ENCODE results near the gene GLI3.

The GLI3 gene

DNA sequence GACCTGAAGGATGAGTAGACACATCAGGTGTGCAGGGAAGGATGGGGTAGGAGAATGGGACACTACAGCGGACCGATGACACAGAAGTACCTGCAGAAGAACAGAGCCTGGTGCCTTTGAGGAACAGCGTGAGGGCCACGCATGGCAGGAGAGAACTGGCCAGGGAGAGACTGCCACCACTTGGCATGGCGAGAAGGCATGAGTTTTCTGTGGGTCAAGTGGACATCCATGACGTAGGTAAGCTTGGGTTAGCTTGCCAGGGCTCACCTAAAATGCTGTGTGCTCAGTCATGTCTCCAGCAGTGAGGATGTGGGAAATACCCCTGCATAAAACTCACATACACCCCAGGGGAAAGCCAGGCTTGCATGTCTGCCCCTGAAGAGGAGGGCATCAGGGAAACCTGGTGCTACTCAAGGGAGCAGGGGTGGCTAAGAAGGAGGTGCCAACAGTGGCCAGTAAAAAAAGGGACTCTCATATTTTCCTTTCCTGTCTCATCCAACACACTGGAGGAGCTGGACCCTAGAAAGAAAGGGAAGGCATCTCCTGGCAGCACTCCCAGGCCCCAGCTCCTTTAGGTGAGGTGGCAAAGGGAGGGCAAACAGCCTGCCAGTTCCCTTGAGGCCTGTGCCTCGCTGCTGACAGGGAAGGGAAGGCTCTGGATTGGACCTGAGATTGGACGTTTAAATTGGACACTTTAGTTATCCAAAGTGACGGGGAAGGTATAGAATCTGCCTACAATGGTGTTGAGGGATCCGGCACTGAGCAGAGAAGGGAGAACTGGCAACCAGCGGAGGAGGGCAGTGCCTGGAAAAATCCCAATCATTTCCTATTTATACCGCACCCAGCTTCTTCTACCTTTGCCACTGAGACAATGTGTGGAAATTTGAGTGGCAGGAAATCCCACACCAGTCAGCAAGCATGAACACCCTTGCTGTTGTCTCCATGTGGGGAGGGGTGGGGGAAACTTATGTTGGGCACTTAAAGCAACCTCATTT, 255.7 kb downstream of the GLI3 start:
- no peaks in the 10 kb centered on the region for H3K36me3 Mint-ChIP-seq (ENCODE audit: low read depth)
- peaks cover under 1% of the 10 kb centered on the region for H3K4me1 Mint-ChIP-seq (ENCODE audit: low read depth)
- intact Hi-C loops (cut with micrococcal nuclease): no loop called here
- no peaks in the 10 kb centered on the region for H3K9me3 Mint-ChIP-seq
- no peak overlapping the region for H3K27ac Mint-ChIP-seq
- no peak overlapping the region for H3K4me3 Mint-ChIP-seq
- no peaks in the 10 kb centered on the region for H3K27me3 Mint-ChIP-seq

DNA sequence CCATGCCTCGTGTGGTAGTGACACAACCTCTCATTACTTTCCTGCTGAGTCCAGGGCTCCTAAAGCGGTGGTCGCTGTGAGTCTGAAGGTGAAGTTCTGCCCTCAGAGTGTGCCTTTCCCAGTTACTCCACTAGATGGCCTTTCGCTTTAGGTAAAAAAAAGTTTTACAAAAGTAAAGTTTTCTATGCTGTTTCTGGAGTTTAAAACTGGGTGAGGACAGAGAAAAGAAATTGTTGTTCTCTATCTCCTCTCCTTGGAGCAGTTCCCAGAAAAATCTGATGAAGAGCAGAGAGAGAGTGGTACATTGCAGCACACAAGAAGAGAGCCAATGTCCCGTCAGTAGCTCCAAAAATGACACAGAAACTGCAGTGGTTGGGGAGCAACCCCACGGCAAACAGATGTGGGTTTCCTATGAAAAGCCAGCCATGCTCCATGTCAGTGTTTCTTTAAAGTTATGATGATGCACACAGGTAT, 257.1 kb downstream of the GLI3 start:
- Mint-ChIP-seq H3K9me3 (no peaks in the 10 kb centered on the region), H3K36me3 (ENCODE audit: low read depth) (no peaks in the 10 kb centered on the region), H3K27me3 (no peaks in the 10 kb centered on the region), H3K4me1 (ENCODE audit: low read depth) (peaks cover 16% of the 10 kb centered on the region), H3K27ac (no peak overlapping the region), H3K4me3 (no peak overlapping the region)
- intact Hi-C loops (cut with micrococcal nuclease): no loop called here

DNA sequence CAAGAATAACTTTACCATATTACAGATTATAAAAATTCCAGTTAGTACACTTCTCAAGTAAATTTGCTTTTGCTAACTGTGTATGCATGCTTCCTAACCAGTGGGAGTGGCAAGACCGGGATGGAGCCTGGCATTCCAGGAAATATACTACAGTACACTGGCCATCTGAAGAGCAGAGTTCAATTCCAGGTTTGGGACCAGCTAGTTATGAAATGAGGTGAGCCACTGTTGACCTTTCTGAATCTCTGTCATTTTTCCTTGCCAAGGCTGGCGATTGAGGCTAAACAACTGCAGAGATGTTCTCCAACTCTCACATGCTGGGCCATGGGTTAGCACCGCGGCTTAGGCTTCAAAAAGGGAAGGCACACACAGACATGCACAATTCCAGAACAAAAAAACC, 258.2 kb downstream of the GLI3 start:
- intact Hi-C loops (cut with micrococcal nuclease): no loop called here
- peaks cover 17% of the 10 kb centered on the region for H3K4me1 Mint-ChIP-seq (ENCODE audit: low read depth)
- no peaks in the 10 kb centered on the region for H3K27me3 Mint-ChIP-seq
- H3K27ac Mint-ChIP-seq: no peak overlapping the region
- no peaks in the 10 kb centered on the region for H3K9me3 Mint-ChIP-seq
- H3K4me3 Mint-ChIP-seq: no peak overlapping the region
- H3K36me3 Mint-ChIP-seq (ENCODE audit: low read depth): no peaks in the 10 kb centered on the region

DNA sequence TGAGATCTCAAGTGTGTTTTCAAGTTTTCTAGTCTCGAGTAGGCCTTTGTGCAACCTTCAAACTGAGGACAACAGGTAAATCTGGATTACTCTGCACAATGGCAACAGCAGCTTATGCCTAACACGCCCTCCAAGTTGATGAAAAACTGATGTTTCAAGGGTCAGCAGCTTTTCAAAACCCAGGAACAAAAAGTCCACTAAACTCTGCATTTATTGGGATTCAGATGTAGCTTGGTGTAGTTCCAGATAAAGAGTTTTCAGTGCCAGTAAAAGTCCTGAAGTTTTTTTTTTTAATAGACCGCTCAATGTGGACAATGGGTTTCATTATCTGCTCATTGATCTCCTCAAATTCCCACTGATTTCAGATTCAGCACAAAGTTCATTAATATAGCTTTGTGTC, 259.3 kb downstream of the GLI3 start:
- no peak overlapping the region for H3K4me3 Mint-ChIP-seq

DNA sequence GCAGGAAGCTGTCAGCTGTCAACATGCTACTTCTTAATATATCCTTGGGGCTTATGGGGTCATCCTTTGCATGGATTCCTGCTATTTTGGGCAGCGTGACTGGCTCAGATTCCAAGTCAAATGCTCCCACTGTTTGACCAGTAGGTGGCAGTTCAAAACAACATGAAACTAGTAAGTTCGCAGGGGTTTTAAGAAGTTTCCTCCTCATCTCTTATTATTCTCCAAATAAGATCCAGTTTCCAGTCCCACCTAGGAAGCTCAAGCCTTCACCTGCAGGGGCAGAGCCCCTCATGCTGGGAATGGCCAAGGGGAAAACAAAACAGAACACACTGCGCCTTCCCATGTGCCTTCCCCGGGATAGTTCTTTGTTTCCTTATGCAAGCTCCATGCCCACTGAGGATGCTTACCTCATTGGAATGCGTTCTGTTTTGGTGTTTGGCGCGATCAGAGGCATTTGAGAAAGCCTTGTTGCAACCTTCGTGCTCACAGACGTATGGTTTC, 259.8 kb downstream of the GLI3 start:
- Mint-ChIP-seq H3K9me3 (no peaks in the 10 kb centered on the region), H3K4me1 (ENCODE audit: low read depth) (peaks cover 17% of the 10 kb centered on the region), H3K27ac (no peak overlapping the region), H3K36me3 (ENCODE audit: low read depth) (no peaks in the 10 kb centered on the region), H3K27me3 (no peaks in the 10 kb centered on the region), H3K4me3 (no peak overlapping the region)
- intact Hi-C loops (cut with micrococcal nuclease): no loop called here

More for the DNA sequence above, 259.3 kb downstream of the GLI3 start:
- no peaks in the 10 kb centered on the region for H3K36me3 Mint-ChIP-seq (ENCODE audit: low read depth)
- H3K9me3 Mint-ChIP-seq: no peaks in the 10 kb centered on the region
- intact Hi-C loops (cut with micrococcal nuclease): no loop called here
- H3K27ac Mint-ChIP-seq: no peak overlapping the region
- peaks cover 17% of the 10 kb centered on the region for H3K4me1 Mint-ChIP-seq (ENCODE audit: low read depth)
- no peaks in the 10 kb centered on the region for H3K27me3 Mint-ChIP-seq

DNA sequence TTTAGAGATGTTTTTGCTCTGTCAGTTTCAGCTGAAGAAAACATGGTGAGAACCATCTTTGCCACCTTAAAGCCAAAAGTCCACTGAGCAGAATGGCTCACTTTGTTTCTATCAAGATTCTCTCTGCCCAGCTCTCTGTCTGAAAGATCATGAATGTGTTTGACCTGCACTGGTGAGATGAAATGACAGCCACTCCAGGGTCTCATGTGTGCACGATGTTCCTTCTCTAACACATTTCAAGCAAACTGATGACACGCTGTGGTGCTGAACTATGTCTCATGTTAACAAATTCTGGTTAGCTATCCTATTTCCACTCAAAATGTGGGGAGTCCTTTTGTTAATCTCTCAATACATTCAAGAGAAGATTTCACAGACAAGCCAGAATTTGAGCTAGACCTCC, 260.6 kb downstream of the GLI3 start:
- H3K9me3 Mint-ChIP-seq: no peaks in the 10 kb centered on the region
- H3K36me3 Mint-ChIP-seq (ENCODE audit: low read depth): no peaks in the 10 kb centered on the region
- peaks cover 17% of the 10 kb centered on the region for H3K4me1 Mint-ChIP-seq (ENCODE audit: low read depth)

DNA sequence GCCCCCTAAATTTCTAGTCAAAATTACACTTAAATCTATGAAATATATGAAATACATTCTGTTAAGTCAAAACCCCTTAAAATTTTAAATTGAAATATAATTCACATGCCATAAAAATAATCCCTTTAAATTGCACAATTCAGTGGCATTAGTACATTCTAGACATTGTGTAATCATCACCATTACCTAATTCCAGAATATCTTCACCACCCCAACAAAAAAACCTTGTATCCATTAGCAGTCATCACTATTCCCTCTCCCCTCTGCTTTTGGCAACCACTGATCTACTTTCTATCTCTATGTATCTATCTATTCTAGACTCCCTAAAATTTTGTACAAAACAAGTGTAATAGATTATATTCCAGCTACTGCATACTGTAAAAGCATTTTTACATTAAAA, 261.2 kb downstream of the GLI3 start:
- Mint-ChIP-seq H3K36me3 (ENCODE audit: low read depth) (no peaks in the 10 kb centered on the region), H3K9me3 (no peaks in the 10 kb centered on the region), H3K4me1 (ENCODE audit: low read depth) (peaks cover 17% of the 10 kb centered on the region), H3K27me3 (no peaks in the 10 kb centered on the region), H3K27ac (no peak overlapping the region), H3K4me3 (no peak overlapping the region)
- intact Hi-C loops (cut with micrococcal nuclease): no loop called here

More for the DNA sequence above, 260.6 kb downstream of the GLI3 start:
- no peak overlapping the region for H3K27ac Mint-ChIP-seq
- intact Hi-C loops (cut with micrococcal nuclease): no loop called here
- H3K27me3 Mint-ChIP-seq: no peaks in the 10 kb centered on the region
- no peak overlapping the region for H3K4me3 Mint-ChIP-seq

DNA sequence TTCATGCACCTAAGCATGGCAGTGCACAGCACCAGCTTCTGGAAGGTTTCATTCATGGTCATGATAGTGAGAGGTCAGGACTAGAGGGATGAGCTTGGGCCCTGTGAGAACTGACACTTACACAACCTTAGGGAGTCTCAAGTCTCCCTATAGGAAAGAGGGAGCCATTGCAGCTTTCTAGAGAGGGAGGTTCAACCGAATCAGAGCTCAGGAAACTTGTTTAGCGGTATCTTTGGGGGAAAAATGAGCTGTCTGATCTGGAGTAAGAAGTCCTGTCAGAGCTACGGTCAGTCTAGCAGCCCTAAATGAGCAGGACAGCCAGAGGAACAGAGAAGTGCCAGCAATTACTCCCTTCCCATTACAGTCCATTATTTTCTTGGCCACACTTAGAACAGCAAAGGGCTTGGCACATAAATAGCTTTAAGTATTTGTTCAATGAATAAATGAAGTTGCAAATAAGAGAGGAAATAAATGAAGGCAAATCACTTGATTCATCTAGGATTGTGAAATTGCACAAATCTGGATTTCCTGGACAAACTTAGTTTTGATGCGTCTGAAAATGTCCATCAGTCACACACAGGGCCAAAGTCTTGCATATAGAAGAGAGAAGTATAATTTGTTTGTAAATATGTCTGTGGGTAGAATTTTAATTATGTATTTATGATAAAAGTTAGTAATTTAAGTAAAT, 262.0 kb downstream of the GLI3 start:
- intact Hi-C loops (cut with micrococcal nuclease): no loop called here
- H3K27me3 Mint-ChIP-seq: no peaks in the 10 kb centered on the region
- no peaks in the 10 kb centered on the region for H3K36me3 Mint-ChIP-seq (ENCODE audit: low read depth)
- H3K9me3 Mint-ChIP-seq: no peaks in the 10 kb centered on the region
- peaks cover 17% of the 10 kb centered on the region for H3K4me1 Mint-ChIP-seq (ENCODE audit: low read depth)
- H3K27ac Mint-ChIP-seq: no peak overlapping the region
- no peak overlapping the region for H3K4me3 Mint-ChIP-seq

DNA sequence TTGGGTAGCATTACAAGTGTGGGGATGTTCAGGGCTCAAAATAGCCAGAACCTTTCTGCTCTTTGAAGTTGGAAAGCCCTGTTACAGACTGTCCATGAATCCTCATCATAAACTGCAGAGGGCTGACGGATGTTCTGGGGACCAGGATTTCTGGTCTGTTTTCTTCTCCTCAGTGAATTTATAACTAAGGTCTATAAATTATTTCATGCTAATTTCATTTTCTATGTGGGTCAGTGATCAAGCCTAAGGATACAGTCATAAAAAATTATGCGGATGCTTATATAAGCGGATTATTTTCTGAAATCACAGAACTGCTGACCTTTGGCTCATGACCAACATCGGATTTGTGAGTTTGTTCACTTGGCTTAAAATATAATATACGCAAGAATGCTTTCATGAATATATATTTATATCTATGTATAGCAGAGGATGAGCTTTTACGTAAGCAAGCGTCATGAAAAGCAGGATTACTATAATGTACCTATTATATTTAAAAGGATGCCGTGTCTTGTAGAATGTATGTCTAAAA, 263.7 kb downstream of the GLI3 start:
- Mint-ChIP-seq H3K4me1 (ENCODE audit: low read depth) (peaks cover 17% of the 10 kb centered on the region), H3K36me3 (ENCODE audit: low read depth) (no peaks in the 10 kb centered on the region), H3K27me3 (no peaks in the 10 kb centered on the region), H3K4me3 (no peak overlapping the region), H3K27ac (no peak overlapping the region), H3K9me3 (no peaks in the 10 kb centered on the region)
- intact Hi-C loops (cut with micrococcal nuclease): no loop called here

DNA sequence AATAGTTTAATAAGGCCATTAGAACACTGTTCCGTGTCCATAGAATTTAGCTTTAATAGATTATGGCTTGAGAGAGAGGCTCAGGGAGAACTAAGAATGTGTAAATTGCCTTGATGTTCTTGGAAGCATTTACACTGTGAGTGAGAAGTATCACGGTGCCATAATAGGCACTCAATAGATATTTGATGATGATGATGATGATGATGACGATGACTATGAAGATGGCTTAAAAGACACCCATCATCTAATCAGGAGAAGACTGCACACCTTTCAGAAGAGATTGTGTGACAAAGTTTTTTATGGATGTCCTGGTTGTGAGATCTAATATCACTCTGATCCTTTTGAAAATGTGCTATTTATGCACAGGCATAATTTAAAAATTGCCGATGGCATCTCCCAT, 264.2 kb downstream of the GLI3 start:
- Mint-ChIP-seq H3K4me3 (no peak overlapping the region), H3K27me3 (no peaks in the 10 kb centered on the region), H3K36me3 (ENCODE audit: low read depth) (no peaks in the 10 kb centered on the region), H3K27ac (no peak overlapping the region), H3K9me3 (no peaks in the 10 kb centered on the region), H3K4me1 (ENCODE audit: low read depth) (peaks cover 17% of the 10 kb centered on the region)
- intact Hi-C loops (cut with micrococcal nuclease): no loop called here

DNA sequence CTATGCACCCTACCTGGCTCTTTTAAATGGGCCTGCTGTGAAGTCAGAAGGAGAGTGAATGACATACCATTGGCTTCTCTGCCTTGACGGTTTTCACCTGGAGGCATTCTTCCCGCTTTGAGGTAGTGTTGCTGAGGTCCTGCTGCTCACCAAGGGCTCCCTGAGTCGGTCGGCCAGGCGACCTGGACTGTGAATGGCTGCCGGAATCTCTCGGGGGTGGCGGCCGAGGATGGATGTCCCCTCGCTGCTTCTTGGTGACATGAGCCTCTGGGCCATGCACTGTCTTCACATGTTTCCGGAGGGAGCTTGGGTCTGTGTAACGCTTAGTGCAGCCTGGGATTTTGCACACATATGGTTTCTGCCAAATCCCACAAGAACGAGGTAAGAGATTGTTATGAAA, 264.7 kb downstream of the GLI3 start:
- intact Hi-C loops (cut with micrococcal nuclease): no loop called here
- H3K27me3 Mint-ChIP-seq: no peaks in the 10 kb centered on the region
- no peaks in the 10 kb centered on the region for H3K9me3 Mint-ChIP-seq
- H3K4me3 Mint-ChIP-seq: no peak overlapping the region
- H3K4me1 Mint-ChIP-seq (ENCODE audit: low read depth): peaks cover 17% of the 10 kb centered on the region
- no peak overlapping the region for H3K27ac Mint-ChIP-seq
- no peaks in the 10 kb centered on the region for H3K36me3 Mint-ChIP-seq (ENCODE audit: low read depth)

DNA sequence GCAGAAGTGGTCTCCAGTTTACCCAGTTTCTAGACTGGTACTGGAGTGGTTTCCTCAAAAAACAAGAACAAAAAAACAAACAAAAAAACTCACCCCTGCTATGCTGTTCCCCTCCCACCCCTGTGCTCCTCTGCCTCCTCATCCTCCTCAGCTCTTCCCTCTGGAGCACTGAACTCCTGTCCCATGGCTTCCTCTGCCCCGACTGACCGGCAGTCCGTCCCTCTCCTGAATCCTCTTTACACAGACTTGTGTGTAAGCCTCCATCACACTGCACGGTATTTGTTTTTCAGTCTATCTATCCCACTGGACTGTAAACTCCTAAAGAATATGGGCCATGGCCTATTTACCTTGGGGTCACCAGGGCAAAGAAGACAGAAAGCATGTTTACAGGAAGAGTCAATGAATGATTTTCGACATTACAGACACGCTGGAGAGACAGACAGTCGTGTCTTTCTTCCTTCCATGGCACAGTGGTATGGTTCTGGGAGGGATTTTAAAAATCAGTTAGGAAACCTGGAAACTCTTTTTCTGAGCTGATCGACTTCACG, 265.3 kb downstream of the GLI3 start:
- peaks cover 17% of the 10 kb centered on the region for H3K4me1 Mint-ChIP-seq (ENCODE audit: low read depth)
- no peaks in the 10 kb centered on the region for H3K27me3 Mint-ChIP-seq
- no peak overlapping the region for H3K4me3 Mint-ChIP-seq
- H3K9me3 Mint-ChIP-seq: no peaks in the 10 kb centered on the region
- intact Hi-C loops (cut with micrococcal nuclease): no loop called here
- no peaks in the 10 kb centered on the region for H3K36me3 Mint-ChIP-seq (ENCODE audit: low read depth)
- no peak overlapping the region for H3K27ac Mint-ChIP-seq

DNA sequence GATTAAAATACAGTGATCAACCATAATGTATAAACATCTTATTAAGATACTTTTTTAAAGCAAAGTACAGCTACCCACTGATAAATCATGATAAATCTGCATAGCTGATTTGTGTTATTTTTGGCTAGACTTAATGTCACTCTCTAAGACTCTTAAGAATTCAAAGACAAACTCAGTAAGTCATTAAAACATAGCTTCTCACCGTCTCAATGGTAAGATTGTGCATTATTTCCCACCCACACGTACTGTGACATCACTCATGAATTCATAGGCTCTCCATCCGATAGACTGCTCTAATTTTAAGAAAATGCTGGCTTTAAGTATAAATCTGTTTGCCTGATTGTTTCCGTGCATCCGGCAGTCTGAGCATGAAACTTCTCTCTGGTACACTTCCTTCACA, 266.1 kb downstream of the GLI3 start:
- Mint-ChIP-seq H3K4me1 (ENCODE audit: low read depth) (peaks cover 12% of the 10 kb centered on the region), H3K4me3 (no peak overlapping the region), H3K27me3 (no peaks in the 10 kb centered on the region), H3K27ac (no peak overlapping the region), H3K36me3 (ENCODE audit: low read depth) (no peaks in the 10 kb centered on the region), H3K9me3 (no peaks in the 10 kb centered on the region)
- intact Hi-C loops (cut with micrococcal nuclease): no loop called here
